ENCODE data around the gene DNAAF5.

Gene DNAAF5

DNA sequence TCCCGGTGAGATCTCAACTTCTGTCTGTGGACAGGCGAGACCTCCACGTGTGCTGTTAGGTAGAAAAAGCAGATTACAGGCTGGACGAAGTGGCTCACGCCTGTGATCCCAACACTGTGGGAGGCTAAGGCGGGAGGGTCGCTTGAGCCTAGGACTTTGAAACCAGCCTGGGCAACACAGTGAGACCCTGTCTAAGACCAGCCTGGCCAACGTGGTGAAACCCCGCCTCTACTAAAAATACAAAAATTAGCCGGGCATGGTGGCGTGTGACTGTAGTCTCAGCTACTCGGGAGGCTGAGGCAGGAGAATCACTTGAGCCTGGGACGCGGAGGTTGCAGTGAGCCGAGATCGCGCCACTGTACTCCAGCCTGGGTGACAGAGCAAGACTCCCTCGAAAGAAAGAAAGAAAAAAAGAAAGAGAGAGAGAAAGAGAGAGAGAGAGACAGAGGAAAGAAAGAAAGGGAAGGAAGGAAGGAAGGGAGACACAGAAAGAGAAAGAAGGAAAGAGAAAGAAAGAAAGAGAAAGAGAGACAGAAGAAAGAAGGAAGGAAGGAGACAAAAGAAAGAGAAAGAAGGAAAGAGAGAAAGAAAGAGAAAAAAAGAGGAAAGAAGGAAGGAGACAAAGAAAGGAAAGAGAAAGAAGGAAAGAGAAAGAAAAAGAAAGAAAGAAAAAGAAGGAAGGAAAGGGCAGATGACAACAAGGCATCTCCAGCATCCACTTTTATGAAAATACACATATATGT lies 76.2 kb downstream of the DNAAF5 start:
- no peak for TF ChIP-seq CTCF (IDR thresholded peaks at IDR 0.05)

DNA sequence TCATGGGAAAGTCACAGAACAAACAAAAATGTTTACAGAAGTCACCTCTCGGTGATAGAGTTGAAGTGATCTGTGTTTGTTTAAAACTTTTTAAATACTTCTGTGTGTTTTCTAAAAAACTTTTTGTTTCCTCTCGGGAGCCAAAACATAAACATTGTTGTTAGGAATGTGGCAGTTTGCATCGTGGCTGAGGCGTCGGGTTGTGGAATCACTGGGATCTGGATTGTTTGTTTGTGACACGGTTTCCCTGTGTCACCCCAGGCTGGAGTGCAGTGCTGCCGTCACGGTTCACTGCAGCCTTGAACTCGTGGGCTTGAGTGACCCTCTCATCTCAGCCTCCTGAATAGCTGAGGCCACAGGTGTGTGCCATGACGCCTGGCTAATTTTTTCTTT lies 76.7 kb downstream of the DNAAF5 start:
- TF ChIP-seq CTCF (IDR thresholded peaks at IDR 0.05): no peak

DNA sequence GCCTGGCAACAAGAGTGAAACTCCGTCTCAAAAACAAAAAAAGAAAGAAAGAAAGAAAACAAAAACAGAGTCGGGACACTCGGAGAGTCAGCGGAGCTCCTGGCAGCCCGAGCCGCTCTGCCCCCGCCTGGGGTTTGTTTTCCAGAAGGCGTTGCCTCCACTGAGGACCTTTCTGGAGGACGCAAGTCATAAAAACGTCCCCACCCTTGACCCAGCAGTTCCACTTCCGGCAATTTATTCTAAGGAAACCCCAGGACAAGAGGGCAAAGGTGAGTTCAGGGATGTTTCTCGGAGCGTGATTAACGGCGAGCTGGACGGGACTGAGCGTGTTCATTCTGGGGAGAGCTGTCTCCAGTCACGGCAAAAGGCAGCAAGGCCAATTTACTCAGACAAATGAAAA lies 78.8 kb downstream of the DNAAF5 start:
- TF ChIP-seq CTCF (IDR thresholded peaks at IDR 0.05): no peak

DNA sequence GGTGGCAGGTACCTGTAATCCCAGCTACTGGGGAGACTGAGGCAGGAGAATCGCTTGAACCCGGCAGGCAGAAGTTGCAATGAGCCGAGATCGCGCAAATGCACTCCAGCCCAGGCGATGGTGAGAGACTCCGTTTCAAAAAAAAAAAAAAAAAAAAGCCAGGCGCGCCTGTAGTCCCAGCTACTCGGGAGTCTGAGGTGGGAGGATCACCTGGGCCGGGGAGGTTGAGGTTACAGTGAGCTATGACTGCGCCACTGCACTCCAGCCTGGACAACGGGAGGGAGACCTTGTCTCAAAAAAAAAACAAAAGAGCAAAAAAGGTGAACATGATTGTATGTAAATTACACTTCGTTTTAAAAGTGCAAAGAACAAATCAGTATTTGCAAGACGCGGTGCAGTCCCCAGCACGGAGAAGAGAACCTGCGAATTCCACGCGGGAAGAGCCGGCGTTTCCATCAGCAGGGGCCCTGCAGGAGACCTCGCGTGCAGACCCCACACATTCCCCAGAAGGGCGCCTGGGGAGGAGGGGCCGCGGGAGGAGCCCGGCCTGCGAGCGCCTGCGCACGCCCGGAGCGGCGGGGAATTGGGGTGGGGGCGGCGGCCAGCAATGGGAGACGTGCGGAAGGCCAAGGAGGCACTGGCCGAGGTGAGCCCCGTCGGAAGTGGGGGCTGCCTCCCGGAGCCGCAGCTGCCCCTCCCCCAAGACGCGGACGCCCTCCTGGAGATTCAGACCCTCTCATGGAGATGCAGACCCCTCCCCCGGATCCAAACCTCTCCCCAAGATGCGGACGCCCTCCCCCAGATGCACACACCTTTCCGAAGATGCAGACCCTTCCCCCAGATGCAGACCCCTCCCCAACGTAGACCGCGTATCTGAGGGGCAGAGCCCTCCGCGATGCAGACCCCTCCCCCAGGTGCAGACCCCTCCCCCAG lies 89.1 kb downstream of the DNAAF5 start:
- TF ChIP-seq CTCF (IDR thresholded peaks at IDR 0.05): no peak

- TF ChIP-seq CTCF (IDR thresholded peaks at IDR 0.05): no peak
These were observed 89.8 kb downstream of the DNAAF5 start for GRCh38 chr7:816300-816750.

- no peak for TF ChIP-seq CTCF (IDR thresholded peaks at IDR 0.05)
These were observed 90.5 kb downstream of the DNAAF5 start for GRCh38 chr7:816751-817671.
